Measurements from ENCODE around the gene PLIN3.

GRCh38 chr19:4910594-4911281 lies 43.3 kb upstream of the PLIN3 start:
- no peak for TF ChIP-seq CTCF (IDR thresholded peaks at IDR 0.05)
- no peak for TF ChIP-seq EZH2 (IDR thresholded peaks at IDR 0.05; ENCODE audit: borderline replicate concordance, insufficient read depth, low read depth, low read length, poor library complexity, severe bottlenecking)
